Measurements from ENCODE around the gene TPST2.

The TPST2 gene

DNA sequence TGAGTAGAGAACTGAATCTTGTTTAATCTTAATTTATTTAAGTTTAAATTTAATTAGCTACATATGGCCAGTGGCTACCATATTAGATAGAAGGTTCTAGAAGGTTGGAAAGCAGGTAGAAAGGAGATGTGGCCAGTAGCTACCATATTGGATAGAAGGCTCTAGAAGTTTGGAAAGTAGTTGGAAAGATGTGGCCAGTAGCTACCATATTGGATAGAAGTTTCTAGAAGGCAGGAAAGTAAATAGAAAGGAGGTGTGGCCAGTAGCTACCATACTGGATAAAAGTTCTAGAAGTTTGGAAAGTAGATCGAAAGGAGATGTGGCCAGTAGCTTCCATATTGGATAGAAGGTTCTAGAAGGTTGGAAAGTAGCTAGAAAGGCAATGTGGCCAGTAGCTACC, 34.1 kb upstream of the TPST2 start:
- H2AFZ ChIP-seq (ENCODE audit: low read depth), result no peak overlapping the region
- H3K9ac ChIP-seq, result no peak overlapping the region
- H3K4me1 ChIP-seq (ENCODE audit: low read depth, poor library complexity, severe bottlenecking), result peaks cover 46% of the 10 kb centered on the region
- TF ChIP-seq CTCF (conservative IDR thresholded peaks at IDR 0.05; ENCODE audit: low read depth, low read length), result no peak
- H3K36me3 ChIP-seq (ENCODE audit: insufficient read depth), result no peaks in the 10 kb centered on the region
- no peaks in the 10 kb centered on the region for H3K27me3 ChIP-seq (ENCODE audit: insufficient read depth, low read depth)
- H3K4me2 ChIP-seq, result no peak overlapping the region
- H3K27ac ChIP-seq, result no peak overlapping the region
- H3K79me2 ChIP-seq (ENCODE audit: insufficient read depth, low read depth), result no peaks in the 10 kb centered on the region
- no peaks in the 10 kb centered on the region for H4K20me1 ChIP-seq (ENCODE audit: insufficient read depth)
- no peak overlapping the region for H3K4me3 ChIP-seq (IDR thresholded peaks at IDR 0.05; ENCODE audit: insufficient read depth, low read depth, low read length)

GRCh38 chr22:26621663-26622062, 31.7 kb upstream of the TPST2 start, which contains the start of gene CRYBA4:
Gene CRYBA4 (plus strand): TSS chr22:26621963. CDS start chr22:26622597, 634 bp downstream.
- no peak within 1 kb of the TSS for H3K4me3 ChIP-seq (IDR thresholded peaks at IDR 0.05; ENCODE audit: insufficient read depth, low read depth, low read length)
- H3K4me2 ChIP-seq, result no peak within 1 kb of the TSS
- H3K4me1 ChIP-seq (ENCODE audit: low read depth, poor library complexity, severe bottlenecking), result peaks cover 60% of the 10 kb centered on the region
- no peaks in the 10 kb centered on the region for H4K20me1 ChIP-seq (ENCODE audit: insufficient read depth)
- TF ChIP-seq CTCF (conservative IDR thresholded peaks at IDR 0.05; ENCODE audit: low read depth, low read length), result no peak
- no peak within 1 kb of the TSS for H3K9ac ChIP-seq
- H3K27ac ChIP-seq, result no peak within 1 kb of the TSS
- no peaks in the 10 kb centered on the region for H3K36me3 ChIP-seq (ENCODE audit: insufficient read depth)
- no peaks in the 10 kb centered on the region for H3K27me3 ChIP-seq (ENCODE audit: insufficient read depth, low read depth)
- no peak within 1 kb of the TSS for H2AFZ ChIP-seq (ENCODE audit: low read depth)
- H3K79me2 ChIP-seq (ENCODE audit: insufficient read depth, low read depth), result no peaks in the 10 kb centered on the region

GRCh38 chr22:26620197-26620596, 30.3 kb upstream of the TPST2 start:
- no peak overlapping the region for H3K4me2 ChIP-seq
- no peak overlapping the region for H3K4me3 ChIP-seq (IDR thresholded peaks at IDR 0.05; ENCODE audit: insufficient read depth, low read depth, low read length)
- H3K27ac ChIP-seq, result no peak overlapping the region
- no peaks in the 10 kb centered on the region for H3K79me2 ChIP-seq (ENCODE audit: insufficient read depth, low read depth)
- no peaks in the 10 kb centered on the region for H4K20me1 ChIP-seq (ENCODE audit: insufficient read depth)
- H3K4me1 ChIP-seq (ENCODE audit: low read depth, poor library complexity, severe bottlenecking), result peaks cover 70% of the 10 kb centered on the region
- H3K36me3 ChIP-seq (ENCODE audit: insufficient read depth), result no peaks in the 10 kb centered on the region
- no peak for TF ChIP-seq CTCF (conservative IDR thresholded peaks at IDR 0.05; ENCODE audit: low read depth, low read length)
- H3K27me3 ChIP-seq (ENCODE audit: insufficient read depth, low read depth), result no peaks in the 10 kb centered on the region
- no peak overlapping the region for H3K9ac ChIP-seq
- no peak overlapping the region for H2AFZ ChIP-seq (ENCODE audit: low read depth)

GRCh38 chr22:26619510-26619909, 29.6 kb upstream of the TPST2 start:
- Histone ChIP-seq H2AFZ (ENCODE audit: low read depth) (no peak overlapping the region), H3K27ac (no peak overlapping the region), H3K9ac (no peak overlapping the region), H3K4me2 (no peak overlapping the region), H4K20me1 (ENCODE audit: insufficient read depth) (no peaks in the 10 kb centered on the region), H3K79me2 (ENCODE audit: insufficient read depth, low read depth) (no peaks in the 10 kb centered on the region), H3K4me1 (ENCODE audit: low read depth, poor library complexity, severe bottlenecking) (peaks cover 77% of the 10 kb centered on the region), H3K27me3 (ENCODE audit: insufficient read depth, low read depth) (no peaks in the 10 kb centered on the region), H3K4me3 (IDR thresholded peaks at IDR 0.05; ENCODE audit: insufficient read depth, low read depth, low read length) (no peak overlapping the region), H3K36me3 (ENCODE audit: insufficient read depth) (no peaks in the 10 kb centered on the region)
- no peak for TF ChIP-seq CTCF (conservative IDR thresholded peaks at IDR 0.05; ENCODE audit: low read depth, low read length)
